LoVo (cell line): ENCODE measurements around the gene PRAME.
"Not testable (repeated sequence)": the region's sequence is repeated elsewhere in the genome, so short reads cannot be mapped to it uniquely, and the experiment has no call there.

Experiments
- DNase-seq: peaks from one replicate; pipeline ENCODE4 v3.0.0-alpha.2; 2016; ENCODE audit warnings: low spot score

Gene PRAME

GRCh38 chr22:22520667-22521602, 38.1 kb downstream of the PRAME start:
- DNase-seq: no peak

DNA sequence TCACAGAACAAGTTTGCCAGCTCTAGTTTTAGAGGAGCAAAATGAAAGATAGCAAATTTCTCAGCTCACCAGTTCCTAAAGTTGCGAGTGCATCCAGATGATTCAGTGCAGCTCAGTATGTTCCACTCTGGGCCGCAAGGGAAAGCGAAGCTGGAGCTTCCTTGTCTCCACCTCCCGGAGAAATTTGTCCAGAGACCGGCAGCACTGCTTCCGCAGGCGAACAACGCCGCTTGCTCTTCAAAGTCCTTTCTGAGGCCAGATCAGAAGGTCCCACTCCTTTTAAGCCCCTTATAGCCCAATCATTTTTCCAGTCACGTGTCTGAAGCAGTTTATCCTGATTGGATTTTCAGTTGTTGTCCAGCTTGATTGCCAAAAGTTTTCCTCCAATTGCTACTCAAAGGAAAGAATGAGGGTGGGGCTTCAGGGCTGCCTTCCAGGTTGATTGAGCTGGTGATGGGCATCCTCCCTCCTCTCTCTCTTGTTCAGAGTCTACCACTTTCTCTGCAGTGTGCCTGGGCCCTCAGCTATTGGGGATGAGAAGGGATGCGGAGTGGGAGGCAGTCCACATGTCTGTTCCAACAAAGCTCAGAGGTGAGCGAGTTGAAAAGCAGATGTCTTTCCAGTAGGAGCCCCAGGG, 38.9 kb downstream of the PRAME start, which contains the start of gene ZNF280A:
ZNF280A (minus strand) TSS at position 251 of the 637 bp plus-strand sequence. CDS start 4,640 bp downstream, outside the sequence.
- peak; percentile 12 for DNase-seq

- peak; percentile 40 for DNase-seq
Observed at GRCh38 chr22:22519591-22519990, 39.5 kb downstream of the PRAME start.

DNA sequence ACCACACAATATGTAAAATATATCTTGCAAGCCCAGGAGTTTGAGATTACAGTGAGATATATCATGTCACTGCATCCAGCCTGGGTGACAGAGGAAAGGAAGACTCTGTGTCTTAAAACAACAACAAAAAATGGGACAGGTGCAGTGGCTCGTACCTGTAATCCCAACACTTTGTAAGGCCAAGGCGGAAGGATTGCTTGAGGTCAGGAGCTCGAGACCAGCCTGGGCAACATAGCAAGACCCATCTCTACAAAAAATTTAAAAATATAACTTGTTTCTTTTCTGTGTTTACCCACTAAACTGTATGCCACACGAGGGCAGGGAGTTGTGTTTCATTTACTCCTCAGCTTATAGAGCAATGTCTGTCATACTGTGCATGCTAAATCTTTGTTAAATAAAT, 42.1 kb downstream of the PRAME start:
- DNase-seq: no peak

- DNase-seq: no peak
Observed at GRCh38 chr22:22515890-22516289, 43.2 kb downstream of the PRAME start.

DNA sequence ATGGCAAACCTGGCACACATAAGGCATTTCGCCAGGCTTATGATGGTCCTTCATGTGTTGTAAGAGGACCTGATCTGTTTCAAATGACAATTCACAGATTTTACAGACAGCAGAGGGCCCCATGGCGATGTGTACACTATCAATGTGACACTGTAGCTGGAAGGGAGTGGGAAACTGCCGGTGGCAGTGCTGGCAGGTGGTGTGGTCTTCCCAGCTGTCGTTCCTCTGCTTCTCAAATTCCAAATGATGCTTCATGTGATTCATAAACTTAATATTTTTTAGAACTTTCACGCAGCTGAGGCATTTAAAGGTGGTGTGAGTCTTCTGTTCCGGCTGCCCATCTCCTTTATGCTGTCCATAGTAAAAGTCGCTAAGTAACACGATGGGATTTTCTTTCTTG, 44.6 kb downstream of the PRAME start:
- DNase-seq: not testable (repeated sequence)

DNA sequence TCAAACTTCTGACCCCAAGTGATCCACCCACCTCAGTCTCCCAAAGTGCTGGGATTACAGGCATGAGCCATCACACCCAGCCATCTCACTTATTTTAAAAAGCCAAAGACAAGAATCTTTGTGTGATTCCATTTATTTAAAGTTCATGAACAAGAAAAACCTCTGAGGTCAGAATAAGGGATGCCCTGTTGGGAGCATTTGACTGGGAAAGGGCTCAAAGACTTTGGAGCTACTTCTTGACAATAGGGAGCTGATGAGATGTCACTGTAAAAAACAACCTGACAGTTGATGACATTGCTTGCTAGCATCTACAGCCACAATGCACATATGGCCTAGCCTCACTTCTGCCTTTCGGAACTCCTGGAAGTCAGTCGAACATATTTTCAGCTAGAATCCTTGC, 45.4 kb downstream of the PRAME start:
- DNase-seq: no peak

- DNase-seq: no peak
Observed at GRCh38 chr22:22512951-22513350, 46.1 kb downstream of the PRAME start.

DNA sequence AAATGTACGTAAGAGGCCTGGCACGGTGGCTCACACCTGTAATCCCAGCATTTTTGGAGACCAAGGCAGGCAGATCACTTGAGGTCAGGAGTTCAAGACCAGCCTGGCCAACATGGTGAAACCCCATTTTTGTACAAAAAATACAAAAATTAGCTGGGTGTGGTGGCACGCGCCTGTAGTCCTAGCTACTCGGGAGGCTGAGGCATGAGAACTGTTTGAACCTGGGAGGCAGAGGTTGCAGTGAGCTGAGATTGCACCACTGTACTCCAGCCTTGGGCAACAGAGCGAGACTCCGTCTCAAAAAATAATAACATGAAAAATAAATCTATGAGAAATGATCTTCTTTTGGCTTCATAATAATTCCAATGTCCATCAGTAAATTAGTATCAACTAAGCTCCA, 48.2 kb downstream of the PRAME start:
- not testable (repeated sequence) for DNase-seq

DNA sequence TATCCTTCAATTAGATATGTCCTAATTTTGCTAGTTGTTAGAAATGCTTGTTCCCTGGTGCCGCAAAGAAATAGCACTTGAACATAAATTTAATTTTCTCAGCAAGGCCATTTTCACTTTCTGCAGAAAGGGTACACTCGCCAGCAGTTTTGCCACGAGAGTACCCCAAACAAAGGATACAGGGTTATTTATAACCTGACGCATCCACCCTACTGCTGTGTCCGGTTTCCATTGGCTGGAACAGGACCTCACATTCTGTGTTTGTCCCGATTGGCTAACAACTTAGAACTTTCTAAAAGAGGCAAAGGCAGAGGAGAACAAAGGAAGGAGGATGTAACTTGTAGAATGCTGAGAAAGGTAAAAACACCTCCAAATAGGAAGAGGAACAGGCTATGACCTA, 49.2 kb downstream of the PRAME start:
- DNase-seq: not testable (repeated sequence)

DNA sequence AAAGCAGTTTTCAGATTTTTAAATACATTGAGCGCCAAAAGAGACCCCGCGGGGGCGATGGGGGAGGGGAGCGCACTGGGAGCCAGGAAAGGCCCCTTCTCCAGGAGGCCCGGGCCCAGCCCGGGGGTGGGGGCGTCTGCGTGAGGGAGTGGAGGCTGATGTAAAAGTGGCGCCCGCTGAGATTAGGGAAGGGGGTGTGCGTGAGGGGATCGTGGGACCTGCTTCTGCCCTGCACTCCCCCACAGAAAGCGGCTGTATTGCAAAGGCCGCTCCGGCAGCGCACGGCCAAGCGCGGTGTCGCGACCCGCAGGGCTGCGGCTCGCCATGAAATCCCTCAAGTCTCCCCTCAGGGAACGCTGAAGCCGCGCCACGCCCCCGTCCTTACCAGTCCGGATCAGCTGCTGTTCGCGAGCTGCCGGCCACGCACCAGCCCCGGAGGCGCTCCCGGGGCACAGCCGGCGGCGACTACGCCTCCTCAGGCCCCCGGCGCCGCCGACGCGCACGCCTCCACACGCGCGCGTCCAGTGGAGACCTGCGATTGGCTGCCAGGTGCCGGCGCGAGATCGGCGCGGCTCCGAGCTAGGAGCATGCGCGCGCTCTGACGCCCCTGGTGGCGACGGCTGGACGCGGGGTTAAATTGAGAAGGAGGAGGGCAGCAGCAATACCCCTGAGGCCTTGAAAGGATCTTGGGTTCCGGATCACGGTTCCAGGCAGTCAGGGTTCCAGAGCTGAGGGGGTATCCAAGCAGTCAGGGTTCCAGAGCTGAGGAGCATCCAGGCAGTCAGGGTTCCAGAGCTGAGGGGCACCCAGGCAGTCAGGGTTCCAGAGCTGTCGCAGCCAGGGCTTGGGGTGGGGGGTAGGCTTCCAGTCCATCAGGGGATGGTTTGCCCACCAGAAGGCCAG, 50.5 kb downstream of the PRAME start, which contains the start of gene ZNF280B:
ZNF280B (minus strand) TSS at position 469 of the 903 bp plus-strand sequence. CDS start 19,344 bp downstream, outside the sequence.
- DNase-seq: peak; percentile 91

- DNase-seq: no peak
Observed at GRCh38 chr22:22507743-22508273, 51.3 kb downstream of the PRAME start.

DNA sequence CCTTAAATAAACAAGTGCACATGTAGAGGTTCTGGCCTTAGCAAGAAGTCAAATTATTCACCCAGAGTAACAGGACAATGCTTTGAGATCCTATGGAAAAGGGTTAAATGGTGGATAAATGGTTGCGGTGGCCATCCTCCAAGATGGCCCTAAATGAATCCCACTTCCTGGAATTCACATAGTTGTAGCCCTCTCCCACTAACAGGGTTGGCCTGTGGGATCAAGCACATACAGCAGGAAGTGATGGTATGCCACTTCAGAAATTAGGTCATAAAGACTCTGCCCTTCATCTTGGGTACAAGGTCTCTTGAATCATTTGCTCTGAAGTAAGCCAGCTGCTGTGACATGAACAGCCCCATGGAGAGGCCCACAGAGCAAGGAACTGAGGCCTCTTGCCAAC, 52.3 kb downstream of the PRAME start:
- no peak for DNase-seq

DNA sequence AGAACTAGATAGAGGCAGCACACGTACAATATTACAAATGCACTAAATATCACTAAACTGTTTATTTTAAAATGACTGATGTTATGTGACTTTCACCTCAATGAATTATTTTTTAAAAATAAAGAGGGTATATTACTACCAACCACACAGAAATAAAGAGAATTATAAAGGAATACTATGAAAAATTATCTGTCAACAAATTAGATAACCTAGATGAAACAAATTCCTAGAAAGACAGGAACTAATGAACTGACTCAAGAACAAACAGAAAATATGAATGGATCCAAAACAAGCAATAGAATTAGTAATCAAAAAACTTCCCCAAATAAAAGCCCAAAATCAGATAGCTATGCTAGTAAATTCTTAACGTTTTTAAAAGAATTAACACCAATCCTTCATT, 60.8 kb downstream of the PRAME start:
- no peak for DNase-seq
